Measurements from ENCODE around the gene DMC1.

DMC1 gene

GRCh38 chr22:38482662-38483308 is 87.2 kb downstream of the DMC1 start:
- no peak overlapping the region for H3K4me3 ChIP-seq (replicated peaks; ENCODE audit: low read depth, low read length)
- TF ChIP-seq CTCF (IDR thresholded peaks at IDR 0.05; ENCODE audit: low read depth, low read length, missing control alignments): no peak
- no peak for DNase-seq (ENCODE audit: extremely low read depth, low read depth)

- DNase-seq (ENCODE audit: extremely low read depth, low read depth): no peak
- TF ChIP-seq CTCF (IDR thresholded peaks at IDR 0.05; ENCODE audit: low read depth, low read length, missing control alignments): no peak
- H3K4me3 ChIP-seq (replicated peaks; ENCODE audit: low read depth, low read length): no peak overlapping the region
These were observed 88.1 kb downstream of the DMC1 start for GRCh38 chr22:38481871-38482332.

- no peak for DNase-seq (ENCODE audit: extremely low read depth, low read depth)
- TF ChIP-seq CTCF (IDR thresholded peaks at IDR 0.05; ENCODE audit: low read depth, low read length, missing control alignments): no peak
These were observed 88.7 kb downstream of the DMC1 start for GRCh38 chr22:38481162-38481870.

GRCh38 chr22:38479096-38479837 is 90.7 kb downstream of the DMC1 start:
- H3K4me3 ChIP-seq (replicated peaks; ENCODE audit: low read depth, low read length): no peak overlapping the region
- no peak for TF ChIP-seq CTCF (IDR thresholded peaks at IDR 0.05; ENCODE audit: low read depth, low read length, missing control alignments)
- DNase-seq (ENCODE audit: extremely low read depth, low read depth): no peak

More at GRCh38 chr22:38481162-38481870, 88.7 kb downstream of the DMC1 start:
- H3K4me3 ChIP-seq (replicated peaks; ENCODE audit: low read depth, low read length): no peak overlapping the region

- no peak for TF ChIP-seq CTCF (IDR thresholded peaks at IDR 0.05; ENCODE audit: low read depth, low read length, missing control alignments)
- no peak overlapping the region for H3K4me3 ChIP-seq (replicated peaks; ENCODE audit: low read depth, low read length)
- no peak for DNase-seq (ENCODE audit: extremely low read depth, low read depth)
These were observed 92.4 kb downstream of the DMC1 start for GRCh38 chr22:38477585-38477984.

- no peak overlapping the region for H3K4me3 ChIP-seq (replicated peaks; ENCODE audit: low read depth, low read length)
- DNase-seq (ENCODE audit: extremely low read depth, low read depth): no peak
- TF ChIP-seq CTCF (IDR thresholded peaks at IDR 0.05; ENCODE audit: low read depth, low read length, missing control alignments): no peak
These were observed 95.9 kb downstream of the DMC1 start for GRCh38 chr22:38474003-38474607.
